Measurements from ENCODE around the gene DYNLL2. TPM values are rescaled to one million over a fixed set of nuclear protein-coding genes. Genes with fewer than 3 reads are reported as not detected.

DYNLL2 gene
- total RNA-seq, 1 experiment from 2014 or later: 29.1 TPM

GRCh38 chr17:58059141-58059540, 24.1 kb upstream of the DYNLL2 start:
- BruUV-seq (replicated peaks): no TSS peak
- intact Hi-C loops (cut with micrococcal nuclease; ENCODE audit: unreplicated experiment): no loop called here
- Histone ChIP-seq H3K4me3 (ENCODE audit: low read depth, low read length, poor library complexity, severe bottlenecking) (no peak overlapping the region), H3K36me3 (ENCODE audit: insufficient read depth, low read length, poor library complexity, severe bottlenecking) (no peaks in the 10 kb centered on the region), H3K27me3 (replicated peaks; ENCODE audit: insufficient read depth, low read depth, low read length, poor library complexity) (peaks cover 4% of the 10 kb centered on the region), H3K9me3 (ENCODE audit: low read depth, low read length, poor library complexity, severe bottlenecking) (no peaks in the 10 kb centered on the region), H3K27ac (ENCODE audit: low read depth, low read length, poor library complexity, severe bottlenecking) (no peak overlapping the region), H3K4me1 (ENCODE audit: insufficient read depth, low read length, poor library complexity, severe bottlenecking) (no peaks in the 10 kb centered on the region)
- CTCF ChIA-PET: no interaction called here
- no peak for TF ChIP-seq EZH2 (IDR thresholded peaks at IDR 0.05; ENCODE audit: borderline replicate concordance, low read depth, low read length, poor library complexity, severe bottlenecking)
- TF ChIP-seq, protein P1, sequence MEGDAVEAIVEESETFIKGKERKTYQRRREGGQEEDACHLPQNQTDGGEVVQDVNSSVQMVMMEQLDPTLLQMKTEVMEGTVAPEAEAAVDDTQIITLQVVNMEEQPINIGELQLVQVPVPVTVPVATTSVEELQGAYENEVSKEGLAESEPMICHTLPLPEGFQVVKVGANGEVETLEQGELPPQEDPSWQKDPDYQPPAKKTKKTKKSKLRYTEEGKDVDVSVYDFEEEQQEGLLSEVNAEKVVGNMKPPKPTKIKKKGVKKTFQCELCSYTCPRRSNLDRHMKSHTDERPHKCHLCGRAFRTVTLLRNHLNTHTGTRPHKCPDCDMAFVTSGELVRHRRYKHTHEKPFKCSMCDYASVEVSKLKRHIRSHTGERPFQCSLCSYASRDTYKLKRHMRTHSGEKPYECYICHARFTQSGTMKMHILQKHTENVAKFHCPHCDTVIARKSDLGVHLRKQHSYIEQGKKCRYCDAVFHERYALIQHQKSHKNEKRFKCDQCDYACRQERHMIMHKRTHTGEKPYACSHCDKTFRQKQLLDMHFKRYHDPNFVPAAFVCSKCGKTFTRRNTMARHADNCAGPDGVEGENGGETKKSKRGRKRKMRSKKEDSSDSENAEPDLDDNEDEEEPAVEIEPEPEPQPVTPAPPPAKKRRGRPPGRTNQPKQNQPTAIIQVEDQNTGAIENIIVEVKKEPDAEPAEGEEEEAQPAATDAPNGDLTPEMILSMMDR (conservative IDR thresholded peaks at IDR 0.05; ENCODE audit: low read depth, low read length): no peak
- no peak for DNase-seq (ENCODE audit: low spot score)
- POLR2A ChIA-PET (ENCODE audit: low non-redundant PET): no interaction called here

GRCh38 chr17:58060596-58061191, 22.5 kb upstream of the DYNLL2 start:
- no TSS peak for BruUV-seq (replicated peaks)
- Histone ChIP-seq H3K27ac (ENCODE audit: low read depth, low read length, poor library complexity, severe bottlenecking) (no peak overlapping the region), H3K9me3 (ENCODE audit: low read depth, low read length, poor library complexity, severe bottlenecking) (no peaks in the 10 kb centered on the region), H3K27me3 (replicated peaks; ENCODE audit: insufficient read depth, low read depth, low read length, poor library complexity) (peaks cover 4% of the 10 kb centered on the region), H3K4me1 (ENCODE audit: insufficient read depth, low read length, poor library complexity, severe bottlenecking) (no peaks in the 10 kb centered on the region), H3K36me3 (ENCODE audit: insufficient read depth, low read length, poor library complexity, severe bottlenecking) (no peaks in the 10 kb centered on the region), H3K4me3 (ENCODE audit: low read depth, low read length, poor library complexity, severe bottlenecking) (no peak overlapping the region)
- TF ChIP-seq, protein P1 (conservative IDR thresholded peaks at IDR 0.05; ENCODE audit: low read depth, low read length): no peak
- TF ChIP-seq EZH2 (IDR thresholded peaks at IDR 0.05; ENCODE audit: borderline replicate concordance, low read depth, low read length, poor library complexity, severe bottlenecking): no peak
- ChIA-PET CTCF (no interaction called here), POLR2A (ENCODE audit: low non-redundant PET) (interaction anchor here (0.6 kb wide), 1 partner anchor 22 kb away, joined by 3 read pairs; the partner anchor contains the start of gene DYNLL2)
- intact Hi-C loops (cut with micrococcal nuclease; ENCODE audit: unreplicated experiment): no loop called here
- no peak for DNase-seq (ENCODE audit: low spot score)

- H3K4me3 ChIP-seq (ENCODE audit: low read depth, low read length, poor library complexity, severe bottlenecking): no peak overlapping the region
- DNase-seq (ENCODE audit: low spot score): no peak
- BruUV-seq (replicated peaks): no TSS peak
- ChIA-PET POLR2A (ENCODE audit: low non-redundant PET) (no interaction called here), CTCF (interaction anchor here (0.7 kb wide), 1 partner anchor 37 kb away, joined by 3 read pairs; no protein-coding TSS in a partner anchor)
- no peak overlapping the region for H3K27ac ChIP-seq (ENCODE audit: low read depth, low read length, poor library complexity, severe bottlenecking)
- no peaks in the 10 kb centered on the region for H3K4me1 ChIP-seq (ENCODE audit: insufficient read depth, low read length, poor library complexity, severe bottlenecking)
- no peaks in the 10 kb centered on the region for H3K9me3 ChIP-seq (ENCODE audit: low read depth, low read length, poor library complexity, severe bottlenecking)
- TF ChIP-seq, protein P1 (conservative IDR thresholded peaks at IDR 0.05; ENCODE audit: low read depth, low read length): no peak
- no peak for TF ChIP-seq EZH2 (IDR thresholded peaks at IDR 0.05; ENCODE audit: borderline replicate concordance, low read depth, low read length, poor library complexity, severe bottlenecking)
- H3K27me3 ChIP-seq (replicated peaks; ENCODE audit: insufficient read depth, low read depth, low read length, poor library complexity): peaks cover 4% of the 10 kb centered on the region
- intact Hi-C loops (cut with micrococcal nuclease; ENCODE audit: unreplicated experiment): no loop called here
- no peaks in the 10 kb centered on the region for H3K36me3 ChIP-seq (ENCODE audit: insufficient read depth, low read length, poor library complexity, severe bottlenecking)
These were observed 21.5 kb upstream of the DYNLL2 start for GRCh38 chr17:58061672-58062071.
